Breast epithelium (tissue), 4 donors: ENCODE measurements around the gene ZNF75A. TPM values are rescaled to one million over a fixed set of nuclear protein-coding genes. Genes with fewer than 3 reads are reported as not detected.
A peak's percentile ranks its signal among the peaks of the same experiment; 100 is the strongest.

Experiments
- DNase-seq, 2 donors: peaks; one replicate each; pipeline ENCODE4 v3.0.0-alpha.2; 2019; ENCODE audit warnings: low spot score in 2 of 2
- H3K27ac ChIP-seq, 2 donors: fragments of 200-600 bp; sonication (generic) in 1 of 2; one replicate each; pipeline ENCODE4 v1.5.1; 2016 to 2019; ENCODE audit warnings: mild to moderate bottlenecking in 1 of 2
- H3K27me3 ChIP-seq, 2 donors: fragments of 200-600 bp; sonication (generic) in 1 of 2; one replicate each; pipeline versions ENCODE4 v1.5.1 to v1.6.0; 2017 to 2019; ENCODE audit warnings: control low read depth in 1 of 2, mild to moderate bottlenecking in 1 of 2
- H3K36me3 ChIP-seq: fragments of 200-600 bp; one replicate; pipeline ENCODE4 v1.5.1; 2019
- H3K4me1 ChIP-seq, 2 donors: fragments of 200-600 bp; sonication (generic); one replicate each; pipeline ENCODE4 v1.5.1; 2016 to 2019; ENCODE audit warnings: control low read depth in 1 of 2
- H3K4me3 ChIP-seq, 3 donors: fragments of 200-600 bp; sonication (generic); 1 replicate in 2 of 3; 2 replicates in 1 of 3; pipeline ENCODE4 v1.5.1; 2016 to 2019; ENCODE audit warnings: mild to moderate bottlenecking in 3 of 3, moderate library complexity in 2 of 3
- H3K9me3 ChIP-seq, 2 donors: fragments of 200-600 bp; sonication (generic) in 1 of 2; one replicate each; pipeline ENCODE4 v1.5.1; 2016 to 2019; ENCODE audit warnings: control low read depth in 1 of 2
- POLR2A ChIP-seq: fragments of 450-650 bp; IDR thresholded peaks from one replicate; pipeline ENCODE4 v1.6.1; 2016; ENCODE audit warnings: antibody characterized with exemption, mild to moderate bottlenecking, moderate library complexity
- POLR2AphosphoS5 ChIP-seq, 3 donors: sonication (generic); formaldehyde crosslinking; IDR thresholded peaks; one replicate each; pipeline ENCODE4 v1.6.1; 2017; ENCODE audit warnings: antibody characterized with exemption in 3 of 3
- intact Hi-C: fragments of 100-400 bp; cut with DNase I; formaldehyde crosslinking; loops from one replicate; pipeline ENCODE4 v1.15.1; 2023; ENCODE audit warnings: low total_unique reads
- total RNA-seq, 3 donors: library from RNA; depleted of rRNA; stranded (reverse); fragments of >200 nt; gene quantifications; one replicate each; pipeline ENCODE4 v1.1.0, GENCODE V29; 2016
- TF ChIP-seq, protein P1 (sequence below), 3 donors: fragments of 450-650 bp; IDR thresholded peaks; one replicate each; pipeline ENCODE4 v1.5.1; 2016 to 2017; ENCODE audit warnings: antibody characterized with exemption in 3 of 3, mild to moderate bottlenecking in 3 of 3, moderate library complexity in 3 of 3

Gene ZNF75A
- total RNA-seq, 3 donors from 2014 or later = 19.4 to 58.2 (median 37.0) TPM

DNA sequence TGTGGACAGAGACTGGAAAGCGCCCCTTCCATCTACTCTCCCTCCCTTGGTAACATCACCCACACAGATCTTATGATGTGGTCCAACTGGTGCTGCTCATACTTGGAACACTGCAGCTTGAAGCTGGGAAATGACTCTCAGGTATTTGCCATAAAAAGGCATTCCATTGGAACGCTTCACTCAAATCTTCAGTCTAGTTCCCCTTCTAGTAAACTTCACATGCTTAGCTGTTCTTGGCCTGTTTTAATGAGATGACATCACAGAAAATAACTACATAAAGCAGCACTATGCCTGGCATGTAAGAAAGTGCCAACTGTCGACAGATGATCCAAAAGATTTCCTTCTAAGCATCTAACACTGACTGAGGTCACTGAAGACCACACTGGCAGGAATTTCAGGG, 12.7 kb upstream of the ZNF75A start:
- DNase-seq = no peak
- intact Hi-C loops = no loop called here
- Histone ChIP-seq H3K27ac (no peak overlapping the region), H3K27me3 (no peaks in the 10 kb centered on the region), H3K9me3 (peaks cover 98 to 100% of the 10 kb centered on the region in 2 donors), H3K4me1 (no peaks in the 10 kb centered on the region), H3K36me3 (peaks cover 46% of the 10 kb centered on the region), H3K4me3 (peak overlapping the region in 1 of 3 donors; percentile 15)
- TF ChIP-seq POLR2AphosphoS5 (IDR thresholded peaks at IDR 0.05) (no peak), POLR2A (no peak)
- TF ChIP-seq, protein P1, sequence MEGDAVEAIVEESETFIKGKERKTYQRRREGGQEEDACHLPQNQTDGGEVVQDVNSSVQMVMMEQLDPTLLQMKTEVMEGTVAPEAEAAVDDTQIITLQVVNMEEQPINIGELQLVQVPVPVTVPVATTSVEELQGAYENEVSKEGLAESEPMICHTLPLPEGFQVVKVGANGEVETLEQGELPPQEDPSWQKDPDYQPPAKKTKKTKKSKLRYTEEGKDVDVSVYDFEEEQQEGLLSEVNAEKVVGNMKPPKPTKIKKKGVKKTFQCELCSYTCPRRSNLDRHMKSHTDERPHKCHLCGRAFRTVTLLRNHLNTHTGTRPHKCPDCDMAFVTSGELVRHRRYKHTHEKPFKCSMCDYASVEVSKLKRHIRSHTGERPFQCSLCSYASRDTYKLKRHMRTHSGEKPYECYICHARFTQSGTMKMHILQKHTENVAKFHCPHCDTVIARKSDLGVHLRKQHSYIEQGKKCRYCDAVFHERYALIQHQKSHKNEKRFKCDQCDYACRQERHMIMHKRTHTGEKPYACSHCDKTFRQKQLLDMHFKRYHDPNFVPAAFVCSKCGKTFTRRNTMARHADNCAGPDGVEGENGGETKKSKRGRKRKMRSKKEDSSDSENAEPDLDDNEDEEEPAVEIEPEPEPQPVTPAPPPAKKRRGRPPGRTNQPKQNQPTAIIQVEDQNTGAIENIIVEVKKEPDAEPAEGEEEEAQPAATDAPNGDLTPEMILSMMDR (IDR thresholded peaks at IDR 0.05) = no peak

DNA sequence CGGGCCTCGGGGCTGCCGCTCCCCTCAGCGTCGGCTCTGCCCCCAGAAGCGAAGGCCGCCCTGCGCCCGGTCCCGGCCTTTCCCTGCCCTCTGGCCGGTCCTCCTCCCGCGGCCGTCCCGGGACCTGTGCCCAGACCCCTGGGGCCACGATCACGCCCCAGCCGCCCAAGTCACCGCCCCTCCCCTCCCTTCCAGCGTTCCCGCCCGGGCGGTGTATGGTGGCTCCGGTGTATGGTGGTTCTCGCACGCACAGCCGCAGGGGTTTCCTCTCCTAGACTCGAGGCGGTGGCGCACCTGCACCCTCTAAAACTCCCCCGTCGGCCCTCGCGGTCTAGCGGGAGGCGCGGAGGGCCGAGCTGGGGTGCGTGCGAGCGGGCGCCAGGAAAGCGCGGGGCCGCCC, 10.1 kb upstream of the ZNF75A start:
- H3K36me3 ChIP-seq = peaks cover 26% of the 10 kb centered on the region
- intact Hi-C loops = no loop called here
- H3K27me3 ChIP-seq = no peaks in the 10 kb centered on the region
- no peak overlapping the region for H3K27ac ChIP-seq
- TF ChIP-seq, protein P1 (IDR thresholded peaks at IDR 0.05) = no peak
- TF ChIP-seq POLR2A = no peak
- no peak for TF ChIP-seq POLR2AphosphoS5 (IDR thresholded peaks at IDR 0.05)
- peaks cover 83 to 100% of the 10 kb centered on the region in 2 donors for H3K9me3 ChIP-seq
- peak overlapping the region in 1 of 3 donors; percentile 13 for H3K4me3 ChIP-seq
- no peaks in the 10 kb centered on the region for H3K4me1 ChIP-seq
- no peak for DNase-seq

DNA sequence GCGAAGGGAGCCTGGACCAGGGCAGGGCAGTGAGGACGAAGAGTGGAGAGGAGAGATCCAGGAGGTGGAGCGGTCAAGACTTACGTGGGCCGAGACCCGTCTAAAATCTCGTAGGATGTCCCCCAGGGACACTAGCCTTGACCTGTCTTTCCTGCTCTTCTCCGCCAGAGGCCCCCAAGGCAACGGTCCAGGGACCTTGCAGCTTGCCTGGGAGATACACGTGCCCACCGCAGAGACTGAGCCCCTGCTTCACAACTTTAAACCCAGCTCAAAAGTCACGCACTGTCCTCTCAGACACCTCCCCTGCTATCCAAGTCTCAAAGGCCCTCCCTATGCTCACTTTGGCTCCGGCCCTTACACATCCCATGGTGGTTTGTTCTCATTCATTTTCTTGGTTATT, 9.5 kb upstream of the ZNF75A start:
- DNase-seq = no peak
- intact Hi-C loops = no loop called here
- H3K9me3 ChIP-seq = peaks cover 83 to 100% of the 10 kb centered on the region in 2 donors
- H3K36me3 ChIP-seq = peaks cover 24% of the 10 kb centered on the region
- H3K4me3 ChIP-seq = peak overlapping the region in 1 of 3 donors; percentile 13
- no peak for TF ChIP-seq POLR2A
- TF ChIP-seq, protein P1 (IDR thresholded peaks at IDR 0.05) = no peak
- no peaks in the 10 kb centered on the region for H3K27me3 ChIP-seq
- no peaks in the 10 kb centered on the region for H3K4me1 ChIP-seq
- no peak overlapping the region for H3K27ac ChIP-seq

DNA sequence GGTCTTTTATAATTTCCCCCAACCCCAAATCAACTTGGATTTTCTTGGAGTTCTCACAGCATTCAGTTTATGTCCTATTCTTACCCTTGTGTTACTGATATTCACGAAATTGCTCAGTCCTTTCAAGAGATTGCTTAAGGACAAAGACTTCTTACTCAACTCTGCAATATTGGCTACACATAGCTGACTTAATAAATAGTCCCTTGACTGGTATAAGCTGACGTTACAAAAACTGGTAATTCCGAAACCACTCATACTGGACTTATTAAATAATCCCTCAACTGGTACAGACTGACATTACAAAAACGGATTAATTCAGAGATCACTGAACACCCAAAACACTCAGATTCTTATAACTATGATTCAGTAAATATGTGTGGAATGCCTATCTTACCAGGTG, 927 bp upstream of the ZNF75A start:
- DNase-seq = no peak
- TF ChIP-seq POLR2A (no peak), POLR2AphosphoS5 (IDR thresholded peaks at IDR 0.05) (no peak)
- TF ChIP-seq, protein P1 (IDR thresholded peaks at IDR 0.05) = no peak
- intact Hi-C loops = no loop called here
- H3K4me1 ChIP-seq = no peaks in the 10 kb centered on the region
- peaks cover 72 to 89% of the 10 kb centered on the region in 2 donors for H3K9me3 ChIP-seq
- no peaks in the 10 kb centered on the region for H3K27me3 ChIP-seq
- H3K4me3 ChIP-seq = peak overlapping the region; percentile 63 to 85 (median 84)
- H3K36me3 ChIP-seq = peaks cover 12% of the 10 kb centered on the region
- peak overlapping the region in 1 of 2 donors; percentile 92 for H3K27ac ChIP-seq

DNA sequence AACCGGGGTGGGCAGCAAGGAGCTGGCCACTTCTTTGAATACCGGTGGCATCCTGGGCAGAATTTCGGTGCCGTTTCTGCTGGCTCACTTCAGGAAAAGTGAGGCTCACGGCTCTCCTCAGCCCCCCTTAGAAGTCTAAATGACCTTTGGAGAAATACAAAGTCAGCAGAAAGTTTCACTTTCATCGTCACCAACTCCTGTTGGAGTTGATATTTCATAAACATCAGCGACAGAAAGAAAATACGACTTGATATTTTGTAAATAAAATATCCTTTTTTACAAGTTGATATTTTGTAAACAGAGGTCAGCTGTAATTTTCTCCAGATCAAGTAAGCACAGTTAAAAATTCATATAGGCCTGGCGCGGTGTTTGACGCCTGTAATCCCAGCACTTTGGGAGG, 781 bp downstream of the ZNF75A start:
- TF ChIP-seq POLR2A (no peak), POLR2AphosphoS5 (IDR thresholded peaks at IDR 0.05) (no peak)
- TF ChIP-seq, protein P1 (IDR thresholded peaks at IDR 0.05) = no peak
- no peak for DNase-seq
- peak overlapping the region; percentile 63 to 85 (median 84) for H3K4me3 ChIP-seq
- H3K36me3 ChIP-seq = peaks cover 8% of the 10 kb centered on the region
- no peaks in the 10 kb centered on the region for H3K27me3 ChIP-seq
- H3K4me1 ChIP-seq = no peaks in the 10 kb centered on the region
- H3K9me3 ChIP-seq = peaks cover 77 to 89% of the 10 kb centered on the region in 2 donors
- intact Hi-C loops = no loop called here
- peak overlapping the region; percentile 90 to 92 for H3K27ac ChIP-seq
